Endodermal cell (in vitro differentiated cells): ENCODE data around the gene ZNF189. TPM values are rescaled to one million over a fixed set of nuclear protein-coding genes. Genes with fewer than 3 reads are reported as not detected.
A peak's percentile ranks its signal among the peaks of the same experiment; 100 is the strongest.

Experiments used
- DNase-seq: peaks from one replicate; pipeline ENCODE4 v3.0.0-alpha.2; 2017
- H3K27ac ChIP-seq: 2 replicates; pipeline ENCODE4 v1.5.1; 2013; ENCODE audit warnings: mild to moderate bottlenecking, low read depth, low read length, moderate library complexity
- H3K27me3 ChIP-seq: 2 replicates; pipeline ENCODE4 v1.6.1; 2013; ENCODE audit warnings: mild to moderate bottlenecking, low read length, moderate library complexity; ENCODE audit not compliant: insufficient read depth, control insufficient read depth, poor library complexity, severe bottlenecking
- H3K36me3 ChIP-seq: 2 replicates; pipeline ENCODE4 v1.7.0; 2013; ENCODE audit warnings: mild to moderate bottlenecking, low read length, moderate library complexity; ENCODE audit not compliant: control insufficient read depth, insufficient read depth
- H3K4me1 ChIP-seq: one replicate; pipeline ENCODE4 v1.7.0; 2013; ENCODE audit warnings: low read length; ENCODE audit not compliant: control insufficient read depth, insufficient read depth
- H3K4me3 ChIP-seq: 2 replicates; pipeline ENCODE4 v1.5.1; 2013; ENCODE audit warnings: mild to moderate bottlenecking, low read length, moderate library complexity
- H3K9ac ChIP-seq: 2 replicates; pipeline ENCODE4 v1.6.1; 2013; ENCODE audit warnings: mild to moderate bottlenecking, low read length, moderate library complexity; ENCODE audit not compliant: poor library complexity, severe bottlenecking; ENCODE audit errors: extremely low read depth
- H3K9me3 ChIP-seq: 2 replicates; pipeline ENCODE4 v1.6.1; 2013; ENCODE audit warnings: mild to moderate bottlenecking, low read length, moderate library complexity; ENCODE audit not compliant: control insufficient read depth
- H3K27ac Mint-ChIP-seq: 2 replicates; pipeline ENCODE4 v1.8.0; 2020; ENCODE audit warnings: mixed read lengths
- H3K27me3 Mint-ChIP-seq: 2 replicates; pipeline ENCODE4 v1.8.0; 2021; ENCODE audit warnings: mild to moderate bottlenecking, mixed read lengths; ENCODE audit not compliant: insufficient read depth
- H3K36me3 Mint-ChIP-seq: 2 replicates; pipeline ENCODE4 v1.8.0; 2020; ENCODE audit warnings: low read depth, mixed read lengths
- H3K4me1 Mint-ChIP-seq: 2 replicates; pipeline ENCODE4 v1.8.0; 2020; ENCODE audit warnings: mixed read lengths
- H3K4me3 Mint-ChIP-seq: 2 replicates; pipeline ENCODE4 v1.8.0; 2020; ENCODE audit warnings: mild to moderate bottlenecking, moderate library complexity, mixed read lengths
- H3K9me3 Mint-ChIP-seq: 2 replicates; pipeline ENCODE4 v1.8.0; 2020; ENCODE audit warnings: mild to moderate bottlenecking, mixed read lengths
- WGBS, 2 experiments: methylation state at CpG; one replicate each; pipeline versions ENCODE4 v1.1.5 to v1.1.7; 2013; ENCODE audit warnings: missing lambda C conversion rate in 2 of 2, mixed read lengths in 1 of 2; ENCODE audit not compliant: insufficient coverage in 1 of 2, insufficient read length in 1 of 2; 5-methylcytosine and 5-hydroxymethylcytosine counted together
- total RNA-seq, 2 donors: library from RNA; stranded (reverse); fragmentation: NEBNext Ultra II Directional in 1 of 2; extraction: Animal tissue kit (Norgen Biotek cat#: 25700) in 1 of 2; gene quantifications; 2 replicates in 1 of 2; 3 replicates in 1 of 2; pipeline ENCODE4 v1.2.1, GENCODE V29; 2021
- TF ChIP-seq, protein P1 (sequence below): fragments of 200-600 bp; sonication (generic); conservative IDR thresholded peaks from 2 replicates; pipeline ENCODE4 v1.5.0; 2021; ENCODE audit warnings: antibody characterized with exemption, mild to moderate bottlenecking

The ZNF189 gene
- total RNA-seq, 2 donors from 2014 or later: 16.0 to 20.5 TPM

- Histone ChIP-seq H3K9me3 (peaks cover 90% of the 10 kb centered on the region), H3K27me3 (no peaks in the 10 kb centered on the region), H3K36me3 (peaks cover 66% of the 10 kb centered on the region), H3K9ac (no peak overlapping the region), H3K27ac (no peak overlapping the region), H3K4me1 (no peaks in the 10 kb centered on the region), H3K4me3 (peak overlapping the region; percentile 52)
- no peak for DNase-seq
- no peak overlapping the region for H3K27ac Mint-ChIP-seq
- 100% methylated on average over 1 to 4 of the region's 5 CpGs for WGBS, 2 experiments
- H3K9me3 Mint-ChIP-seq: peaks cover 93% of the 10 kb centered on the region
- no peaks in the 10 kb centered on the region for H3K4me1 Mint-ChIP-seq
- TF ChIP-seq, protein P1, sequence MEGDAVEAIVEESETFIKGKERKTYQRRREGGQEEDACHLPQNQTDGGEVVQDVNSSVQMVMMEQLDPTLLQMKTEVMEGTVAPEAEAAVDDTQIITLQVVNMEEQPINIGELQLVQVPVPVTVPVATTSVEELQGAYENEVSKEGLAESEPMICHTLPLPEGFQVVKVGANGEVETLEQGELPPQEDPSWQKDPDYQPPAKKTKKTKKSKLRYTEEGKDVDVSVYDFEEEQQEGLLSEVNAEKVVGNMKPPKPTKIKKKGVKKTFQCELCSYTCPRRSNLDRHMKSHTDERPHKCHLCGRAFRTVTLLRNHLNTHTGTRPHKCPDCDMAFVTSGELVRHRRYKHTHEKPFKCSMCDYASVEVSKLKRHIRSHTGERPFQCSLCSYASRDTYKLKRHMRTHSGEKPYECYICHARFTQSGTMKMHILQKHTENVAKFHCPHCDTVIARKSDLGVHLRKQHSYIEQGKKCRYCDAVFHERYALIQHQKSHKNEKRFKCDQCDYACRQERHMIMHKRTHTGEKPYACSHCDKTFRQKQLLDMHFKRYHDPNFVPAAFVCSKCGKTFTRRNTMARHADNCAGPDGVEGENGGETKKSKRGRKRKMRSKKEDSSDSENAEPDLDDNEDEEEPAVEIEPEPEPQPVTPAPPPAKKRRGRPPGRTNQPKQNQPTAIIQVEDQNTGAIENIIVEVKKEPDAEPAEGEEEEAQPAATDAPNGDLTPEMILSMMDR: no peak
- peaks cover 3% of the 10 kb centered on the region for H3K27me3 Mint-ChIP-seq
- H3K36me3 Mint-ChIP-seq: peaks cover 80% of the 10 kb centered on the region
- H3K4me3 Mint-ChIP-seq: no peak overlapping the region
Observed at GRCh38 chr9:101408374-101409078, 9.9 kb downstream of the ZNF189 start.

- Histone ChIP-seq H3K36me3 (peaks cover 60% of the 10 kb centered on the region), H3K27ac (no peak overlapping the region), H3K4me1 (no peaks in the 10 kb centered on the region), H3K9me3 (peaks cover 85% of the 10 kb centered on the region), H3K27me3 (no peaks in the 10 kb centered on the region), H3K4me3 (peak overlapping the region; percentile 52), H3K9ac (no peak overlapping the region)
- H3K27ac Mint-ChIP-seq: no peak overlapping the region
- peaks cover 75% of the 10 kb centered on the region for H3K36me3 Mint-ChIP-seq
- DNase-seq: no peak
- 92 to 96% methylated on average over 3 to 4 of the region's 4 CpGs for WGBS, 2 experiments
- TF ChIP-seq, protein P1: no peak
- peaks cover 3% of the 10 kb centered on the region for H3K27me3 Mint-ChIP-seq
- peaks cover 90% of the 10 kb centered on the region for H3K9me3 Mint-ChIP-seq
- no peaks in the 10 kb centered on the region for H3K4me1 Mint-ChIP-seq
- no peak overlapping the region for H3K4me3 Mint-ChIP-seq
Observed at GRCh38 chr9:101409079-101409477, 10.4 kb downstream of the ZNF189 start.

DNA sequence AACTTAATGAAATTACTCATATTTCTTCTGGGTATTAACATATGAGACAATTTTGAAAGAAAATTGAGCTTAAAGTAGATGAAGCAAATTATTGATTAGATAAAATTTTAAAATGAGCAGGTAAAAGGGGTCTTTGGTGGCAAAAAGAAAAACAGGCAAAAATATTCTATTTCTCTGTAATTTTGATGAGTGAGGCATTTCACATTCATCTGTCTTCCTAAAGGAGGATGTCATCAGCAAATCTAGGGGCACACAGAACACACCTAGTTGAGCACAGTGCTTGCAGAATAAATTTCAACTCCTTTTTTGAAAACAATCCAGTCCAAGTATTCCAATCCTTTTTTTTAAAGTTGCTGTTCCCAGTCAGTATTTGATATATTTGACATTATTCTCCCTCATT lies 16.2 kb downstream of the ZNF189 start:
- Mint-ChIP-seq H3K36me3 (peaks cover 20% of the 10 kb centered on the region), H3K27ac (no peak overlapping the region), H3K4me3 (no peak overlapping the region), H3K4me1 (no peaks in the 10 kb centered on the region), H3K27me3 (peaks cover 11% of the 10 kb centered on the region), H3K9me3 (peaks cover 40% of the 10 kb centered on the region)
- TF ChIP-seq, protein P1: no peak
- Histone ChIP-seq H3K9ac (no peak overlapping the region), H3K27me3 (no peaks in the 10 kb centered on the region), H3K4me3 (no peak overlapping the region), H3K9me3 (peaks cover 32% of the 10 kb centered on the region), H3K4me1 (no peaks in the 10 kb centered on the region), H3K36me3 (peaks cover 4% of the 10 kb centered on the region), H3K27ac (no peak overlapping the region)
- DNase-seq: no peak
